HCT116 (cell line): ENCODE measurements around the gene ATRAID. TPM values are rescaled to one million over a fixed set of nuclear protein-coding genes. Genes with fewer than 3 reads are reported as not detected.

Source experiments
- ATAC-seq: fragments of 200-7000 bp; cut with Tn5 transposase; 2 replicates; pipeline ENCODE4 v1.9.1; 2020; ENCODE audit warnings: mild to moderate bottlenecking, moderate library complexity
- BruUV-seq: library from RNA; stranded (reverse); fragments of 400-500 nt; replicated peaks from 2 replicates; lab custom pipeline; 2021; lab: Mats Ljungman, UMichigan
- CTCF ChIA-PET: fragments of 300-600 bp; sonication (Branson Sonifier 250); formaldehyde crosslinking; loops from one replicate; lab custom pipeline; 2021; ENCODE audit warnings: antibody characterized with exemption; lab: Charles Lee
- POLR2A ChIA-PET: fragments of 300-600, 350-600 bp; sonication (Branson Sonifier 250); formaldehyde crosslinking; loops from one replicate; lab custom pipeline; 2021; ENCODE audit warnings: antibody characterized with exemption; lab: Charles Lee
- RAD21 ChIA-PET, 2 experiments: fragments of 300-600 bp; sonication (Branson Sonifier 250); formaldehyde crosslinking; loops; one replicate each; lab custom pipeline; 2023; ENCODE audit warnings: low total read pairs in 2 of 2; ENCODE audit not compliant: uncharacterized antibody in 2 of 2, unreplicated experiment in 2 of 2, low non-redundant PET in 1 of 2; lab: Charles Lee
- DNase-seq: peaks from one replicate; pipeline ENCODE4 v3.0.0-alpha.2; 2010; ENCODE audit warnings: low read depth, low spot score
- H2AFZ ChIP-seq: fragments of 200-600 bp; shearing (Covaris generic), sonication (generic); 2 replicates; pipeline ENCODE4 v1.6.1; 2017; ENCODE audit warnings: low read depth, mixed run types, mixed read lengths, antibody characterized with exemption, low read length; ENCODE audit not compliant: poor library complexity, severe bottlenecking
- H3K27ac ChIP-seq: 2 replicates; pipeline ENCODE4 v1.5.1; 2012; ENCODE audit warnings: low read depth, low read length
- H3K27me3 ChIP-seq: fragments of 200-600 bp; sonication (generic); 2 replicates; pipeline ENCODE4 v1.6.1; 2016; ENCODE audit warnings: mixed run types, low read length, mixed read lengths; ENCODE audit not compliant: insufficient read depth
- H3K36me3 ChIP-seq, 2 experiments: fragments of 200-500 bp in 1 of 2; fragments of 200-600 bp in 1 of 2; sonication (Bioruptor generic) in 1 of 2; sonication (generic) in 1 of 2; 2 replicates each; pipeline versions ENCODE4 v1.5.1 to v1.6.1; 2014 to 2016; ENCODE audit warnings: low read length in 2 of 2, inconsistent platforms in 1 of 2, mixed read lengths in 1 of 2, mixed run types in 1 of 2; ENCODE audit not compliant: insufficient read depth in 2 of 2, control insufficient read depth in 1 of 2
- H3K4me1 ChIP-seq, 2 experiments: fragments of 200-600 bp in 1 of 2; sonication (generic) in 1 of 2; 2 replicates each; pipeline versions ENCODE4 v1.5.1 to v1.6.1; 2012 to 2017; ENCODE audit warnings: low read length in 2 of 2, inconsistent platforms in 1 of 2, mild to moderate bottlenecking in 1 of 2, mixed read lengths in 1 of 2, mixed run types in 1 of 2, moderate library complexity in 1 of 2; ENCODE audit not compliant: insufficient read depth in 2 of 2, control insufficient read depth in 1 of 2
- H3K4me2 ChIP-seq: fragments of 200-600 bp; sonication (generic); 2 replicates; pipeline ENCODE4 v1.6.1; 2017; ENCODE audit warnings: mixed run types, low read length, mixed read lengths
- H3K4me3 ChIP-seq, 2 experiments: fragments of 200-600 bp in 1 of 2; sonication (generic) in 1 of 2; replicated peaks in 1 of 2; 2 replicates each; pipeline ENCODE4 v1.5.1; 2011 to 2016; ENCODE audit warnings: low read length in 2 of 2, control low read depth in 1 of 2, low read depth in 1 of 2, mild to moderate bottlenecking in 1 of 2, mixed read lengths in 1 of 2, mixed run types in 1 of 2
- H3K79me2 ChIP-seq: fragments of 200-600 bp; sonication (generic); 2 replicates; pipeline ENCODE4 v1.6.1; 2017; ENCODE audit warnings: mild to moderate bottlenecking, mixed run types, low read length, moderate library complexity, mixed read lengths; ENCODE audit not compliant: insufficient read depth
- H3K9ac ChIP-seq: fragments of 200-600 bp; sonication (generic); 2 replicates; pipeline ENCODE4 v1.6.1; 2016; ENCODE audit warnings: low read length, mixed read lengths
- H3K9me2 ChIP-seq: fragments of 200-600 bp; sonication (generic), shearing (Covaris generic); 2 replicates; pipeline ENCODE4 v1.6.1; 2017; ENCODE audit warnings: mixed run types, mild to moderate bottlenecking, moderate library complexity; ENCODE audit not compliant: insufficient read depth
- H3K9me3 ChIP-seq, 2 experiments: fragments of 200-500 bp in 1 of 2; fragments of 200-600 bp in 1 of 2; sonication (Bioruptor generic) in 1 of 2; sonication (generic) in 1 of 2; 2 replicates each; pipeline ENCODE4 v1.6.1; 2014 to 2017; ENCODE audit warnings: low read length in 2 of 2, mixed read lengths in 2 of 2, inconsistent platforms in 1 of 2, low read depth in 1 of 2, mild to moderate bottlenecking in 1 of 2, mixed run types in 1 of 2, moderate library complexity in 1 of 2; ENCODE audit not compliant: control insufficient read depth in 1 of 2, insufficient read depth in 1 of 2
- H4K20me1 ChIP-seq: fragments of 200-600 bp; sonication (generic), shearing (Covaris generic); 2 replicates; pipeline ENCODE4 v1.6.1; 2017; ENCODE audit warnings: mixed run types, mild to moderate bottlenecking, moderate library complexity; ENCODE audit not compliant: insufficient read depth
- CEBPB ChIP-seq: IDR thresholded peaks from 2 replicates; pipeline ENCODE4 v1.6.1; 2012; ENCODE audit warnings: low read depth
- EGR1 ChIP-seq: IDR thresholded peaks from 2 replicates; pipeline ENCODE4 v1.6.1; 2012; ENCODE audit warnings: low read depth
- MAX ChIP-seq: IDR thresholded peaks from 2 replicates; pipeline ENCODE4 v1.6.1; 2012
- REST ChIP-seq: IDR thresholded peaks from 2 replicates; pipeline ENCODE4 v1.6.1; 2012; ENCODE audit warnings: low read depth
- SP1 ChIP-seq: IDR thresholded peaks from 2 replicates; pipeline ENCODE4 v1.6.1; 2012; ENCODE audit warnings: low read depth
- SRF ChIP-seq: IDR thresholded peaks from 2 replicates; pipeline ENCODE4 v1.6.1; 2012; ENCODE audit warnings: low read depth
- TCF7L2 ChIP-seq: IDR thresholded peaks from 2 replicates; pipeline ENCODE4 v1.7.0; 2011; ENCODE audit warnings: borderline replicate concordance, inconsistent platforms; ENCODE audit not compliant: insufficient read depth, insufficient read length; ENCODE audit errors: extremely low read depth
- YY1 ChIP-seq: IDR thresholded peaks from 2 replicates; pipeline ENCODE4 v1.6.1; 2011; ENCODE audit warnings: low read length, low read depth, moderate library complexity, mild to moderate bottlenecking; ENCODE audit not compliant: insufficient replicate concordance; ENCODE audit errors: extremely low read depth
- intact Hi-C: fragments of 100-400 bp; cut with micrococcal nuclease; formaldehyde crosslinking; loops from 2 replicates; pipeline ENCODE4 v1.10.0; 2022
- total RNA-seq: library from RNA; stranded (reverse); gene quantifications from one replicate; pipeline ENCODE4 v1.2.1, GENCODE V29; 2021; ENCODE audit not compliant: unreplicated experiment

ATRAID gene
- total RNA-seq, 1 experiment from 2014 or later: 93.6 TPM

DNA sequence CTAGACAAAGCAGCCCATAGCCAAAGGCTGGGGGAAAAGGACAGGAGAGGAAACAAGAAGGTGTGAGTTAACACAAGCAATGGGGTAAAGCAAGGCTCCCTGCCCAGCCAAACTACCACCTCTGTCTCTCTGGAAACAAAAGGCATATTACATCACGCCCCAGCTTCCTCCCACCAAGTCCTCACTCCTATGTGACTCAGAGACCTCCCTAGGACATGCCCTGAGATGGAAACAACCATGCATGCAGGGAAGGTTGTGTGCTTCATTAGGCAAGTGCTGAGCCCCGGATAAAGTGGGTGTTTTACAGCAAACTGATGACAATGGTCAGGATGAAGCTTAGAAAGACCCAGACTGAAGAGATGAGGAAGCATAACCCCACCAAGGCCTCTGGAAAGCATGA lies 9.0 kb upstream of the ATRAID start:
- H3K27me3 ChIP-seq: no peaks in the 10 kb centered on the region
- no peak overlapping the region for H3K4me2 ChIP-seq
- no peak overlapping the region for H2AFZ ChIP-seq
- H3K27ac ChIP-seq: no peak overlapping the region
- DNase-seq: no peak
- RAD21 ChIA-PET: no interaction called here
- TF ChIP-seq REST: no peak
- no peak for TF ChIP-seq EGR1
- no peak for TF ChIP-seq CEBPB
- no peak for TF ChIP-seq SRF
- TF ChIP-seq YY1: no peak
- TF ChIP-seq MAX: no peak
- no peak for TF ChIP-seq TCF7L2
- TF ChIP-seq SP1: no peak
- TF ChIP-seq, all 23 proteins: peak for 0
- peaks cover 6% of the 10 kb centered on the region; the same call in 1 of the 2 replicates for H3K79me2 ChIP-seq
- CTCF ChIA-PET: no interaction called here
- BruUV-seq: no TSS peak
- peaks cover 20 to 59% of the 10 kb centered on the region in 2 experiments; a peak in 2 of 4 replicates for H3K36me3 ChIP-seq
- H3K9ac ChIP-seq: no peak overlapping the region
- POLR2A ChIA-PET: no interaction called here
- no peaks in the 10 kb centered on the region for H3K9me2 ChIP-seq
- no peaks in the 10 kb centered on the region for H4K20me1 ChIP-seq
- intact Hi-C loops: no loop called here
- no peaks in the 10 kb centered on the region for H3K4me1 ChIP-seq
- ATAC-seq: no peak
- no peaks in the 10 kb centered on the region for H3K9me3 ChIP-seq
- no peak overlapping the region for H3K4me3 ChIP-seq
